ENCODE results near the gene TIPRL.
"Not testable (repeated sequence)": the region's sequence is repeated elsewhere in the genome, so short reads cannot be mapped to it uniquely, and the experiment has no call there.

TIPRL gene

DNA sequence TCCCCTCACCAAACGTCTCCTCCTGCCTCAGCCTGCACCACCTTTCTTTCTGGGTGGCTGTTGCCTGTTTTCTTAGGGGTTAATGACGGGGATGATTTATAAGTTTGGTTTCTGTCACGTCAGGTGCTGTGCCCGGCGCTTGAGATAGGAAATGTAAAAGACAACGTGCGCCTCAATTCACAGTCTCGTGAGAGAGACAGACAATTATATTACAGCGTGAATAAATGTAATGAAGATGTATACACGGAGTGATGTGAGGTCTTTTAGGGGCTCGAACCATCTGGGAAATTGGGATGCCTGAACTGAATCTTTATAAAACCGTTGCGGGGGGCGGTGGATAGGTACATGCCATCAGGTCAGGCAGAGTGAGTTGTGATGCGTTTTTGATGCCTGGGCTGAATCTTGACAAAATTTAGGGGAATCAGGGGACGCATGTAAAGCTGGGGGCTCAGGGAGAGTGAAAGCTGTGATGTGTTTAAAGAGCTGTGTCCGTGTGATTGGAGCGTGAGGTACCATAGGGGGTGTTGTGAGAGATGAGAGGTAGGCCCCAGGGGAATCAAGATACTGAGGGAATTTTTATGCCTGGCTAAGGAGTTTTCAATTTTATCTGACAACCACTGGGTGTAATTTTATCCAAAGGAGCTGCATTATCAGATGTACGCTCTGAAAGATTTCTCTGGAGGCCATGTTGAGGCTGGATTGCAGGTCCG, 831 bp downstream of the TIPRL start:
- no peak for ATAC-seq
- Mint-ChIP-seq H3K27ac (no peak overlapping the region), H3K4me1 (no peaks in the 10 kb centered on the region), H3K9me3 (no peaks in the 10 kb centered on the region), H3K4me3 (no peak overlapping the region), H3K36me3 (peaks cover 12% of the 10 kb centered on the region)
- DNase-seq (ENCODE audit: low spot score in 2 of 2): peak in 1 of 2 donors; percentile 62

- H3K9me3 Mint-ChIP-seq: no peaks in the 10 kb centered on the region
- no peak for ATAC-seq
- DNase-seq (ENCODE audit: low spot score in 2 of 2): no peak
- no peaks in the 10 kb centered on the region for H3K4me1 Mint-ChIP-seq
- peaks cover 18% of the 10 kb centered on the region for H3K36me3 Mint-ChIP-seq
- no peak overlapping the region for H3K4me3 Mint-ChIP-seq
- no peak overlapping the region for H3K27ac Mint-ChIP-seq
These were observed 1.4 kb downstream of the TIPRL start for GRCh38 chr1:168180148-168180524.

- H3K4me1 Mint-ChIP-seq; ATAC-seq; H3K4me3 Mint-ChIP-seq; H3K27ac Mint-ChIP-seq; H3K9me3 Mint-ChIP-seq; DNase-seq (ENCODE audit: low spot score in 2 of 2): not testable (repeated sequence)
- H3K36me3 Mint-ChIP-seq: peaks cover 28% of the 10 kb centered on the region
These were observed 2.4 kb downstream of the TIPRL start for GRCh38 chr1:168181063-168181720.

DNA sequence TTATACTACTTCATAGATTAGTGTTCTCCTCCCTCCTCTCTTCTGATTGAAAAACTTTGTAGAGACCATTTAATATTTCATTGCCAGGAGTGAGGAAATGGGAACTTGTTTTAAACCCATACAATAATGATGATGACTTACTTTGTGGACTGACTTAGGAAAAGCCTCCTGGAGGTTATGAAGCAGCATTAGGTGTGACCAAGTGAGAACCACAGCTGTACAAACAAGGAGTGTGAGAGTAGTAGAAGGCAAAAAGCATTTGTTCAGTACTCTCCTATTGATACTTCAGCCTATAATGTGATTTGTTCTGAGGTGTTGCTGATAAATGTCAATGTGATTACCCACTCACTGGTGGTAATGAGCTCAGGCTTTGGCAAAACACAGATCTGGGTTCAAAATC, 8.4 kb downstream of the TIPRL start:
- H3K36me3 Mint-ChIP-seq: peaks cover 80% of the 10 kb centered on the region
- H3K4me1 Mint-ChIP-seq: no peaks in the 10 kb centered on the region
- no peaks in the 10 kb centered on the region for H3K9me3 Mint-ChIP-seq
- ATAC-seq (no peak), DNase-seq (ENCODE audit: low spot score in 2 of 2) (no peak)
- H3K4me3 Mint-ChIP-seq: no peak overlapping the region
- peak overlapping the region; percentile 20 for H3K27ac Mint-ChIP-seq

GRCh38 chr1:168190403-168190802, 11.6 kb downstream of the TIPRL start:
- Mint-ChIP-seq H3K4me3 (no peak overlapping the region), H3K27ac (no peak overlapping the region), H3K4me1 (no peaks in the 10 kb centered on the region), H3K36me3 (peaks cover 88% of the 10 kb centered on the region), H3K9me3 (no peaks in the 10 kb centered on the region)
- DNase-seq (ENCODE audit: low spot score in 2 of 2): no peak
- ATAC-seq: no peak

DNA sequence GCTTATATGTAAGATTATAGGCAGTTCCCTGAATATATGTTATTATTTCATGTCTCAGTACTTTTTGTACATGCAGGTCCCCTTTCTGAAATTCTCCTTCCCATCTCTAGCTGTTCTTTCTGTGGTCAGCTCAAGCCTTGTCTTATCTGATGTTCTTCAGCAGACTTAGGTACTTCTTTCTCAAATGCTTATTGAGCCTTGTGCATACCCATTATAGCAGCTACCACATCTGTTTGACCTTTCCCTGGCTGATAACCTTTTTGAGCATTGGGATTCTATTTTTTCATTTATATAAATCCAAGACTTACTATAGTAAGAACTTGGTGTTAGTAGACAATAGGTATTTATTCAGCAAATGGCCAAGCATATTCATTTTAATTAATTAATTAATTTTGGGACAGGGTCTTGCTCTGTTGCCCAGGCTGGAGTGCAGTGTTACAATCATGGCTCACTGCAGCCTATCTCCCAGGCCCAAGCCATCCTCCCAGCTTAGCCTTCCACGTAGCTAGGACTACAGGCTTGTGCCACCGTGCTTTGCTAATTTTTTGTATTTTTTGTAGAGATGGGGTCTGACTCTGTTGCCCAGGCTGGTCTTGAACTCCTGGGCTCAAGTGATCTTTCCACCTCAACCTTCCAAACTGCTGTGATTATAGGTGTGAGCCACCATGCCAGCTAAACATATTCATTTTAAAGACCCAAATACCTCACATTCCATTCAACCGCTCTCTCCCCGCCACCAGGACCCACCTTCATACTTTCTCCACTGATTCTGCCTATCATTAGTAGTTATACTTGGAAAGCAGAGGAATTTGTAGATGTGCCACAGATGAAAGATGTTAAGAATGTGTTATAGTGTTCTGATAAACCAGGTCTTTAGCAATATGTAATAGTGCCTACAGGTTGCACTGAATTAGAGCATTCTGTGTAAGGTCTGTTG, 16.7 kb downstream of the TIPRL start:
- H3K9me3 Mint-ChIP-seq: no peaks in the 10 kb centered on the region
- H3K4me3 Mint-ChIP-seq: no peak overlapping the region
- ATAC-seq (no peak), DNase-seq (ENCODE audit: low spot score in 2 of 2) (no peak)
- no peaks in the 10 kb centered on the region for H3K4me1 Mint-ChIP-seq
- H3K36me3 Mint-ChIP-seq: peaks cover 86% of the 10 kb centered on the region
- peak overlapping the region; percentile 2 for H3K27ac Mint-ChIP-seq

DNA sequence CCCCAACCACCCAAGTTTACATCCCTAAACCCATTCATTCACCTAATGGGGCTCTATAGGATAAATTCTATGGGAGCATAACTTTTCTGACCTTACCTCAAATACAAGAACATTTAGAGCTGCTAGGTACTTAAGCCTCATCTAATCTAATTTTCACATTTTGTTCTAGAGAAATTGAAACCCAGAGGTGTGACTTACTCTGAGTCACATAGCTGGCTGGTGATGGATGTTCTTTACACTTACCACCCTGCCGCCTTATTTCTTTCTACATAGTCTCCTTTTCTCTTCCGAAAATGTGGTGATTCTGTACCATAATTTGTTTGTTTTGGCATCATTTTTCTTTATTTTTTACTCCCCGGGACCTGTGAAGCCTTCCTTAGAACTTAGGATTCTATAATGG, 20.3 kb downstream of the TIPRL start:
- Mint-ChIP-seq H3K9me3 (no peaks in the 10 kb centered on the region), H3K4me3 (no peak overlapping the region), H3K27ac (no peak overlapping the region), H3K4me1 (no peaks in the 10 kb centered on the region), H3K36me3 (peaks cover 80% of the 10 kb centered on the region)
- no peak for DNase-seq (ENCODE audit: low spot score in 2 of 2)
- peak; percentile 48 for ATAC-seq

DNA sequence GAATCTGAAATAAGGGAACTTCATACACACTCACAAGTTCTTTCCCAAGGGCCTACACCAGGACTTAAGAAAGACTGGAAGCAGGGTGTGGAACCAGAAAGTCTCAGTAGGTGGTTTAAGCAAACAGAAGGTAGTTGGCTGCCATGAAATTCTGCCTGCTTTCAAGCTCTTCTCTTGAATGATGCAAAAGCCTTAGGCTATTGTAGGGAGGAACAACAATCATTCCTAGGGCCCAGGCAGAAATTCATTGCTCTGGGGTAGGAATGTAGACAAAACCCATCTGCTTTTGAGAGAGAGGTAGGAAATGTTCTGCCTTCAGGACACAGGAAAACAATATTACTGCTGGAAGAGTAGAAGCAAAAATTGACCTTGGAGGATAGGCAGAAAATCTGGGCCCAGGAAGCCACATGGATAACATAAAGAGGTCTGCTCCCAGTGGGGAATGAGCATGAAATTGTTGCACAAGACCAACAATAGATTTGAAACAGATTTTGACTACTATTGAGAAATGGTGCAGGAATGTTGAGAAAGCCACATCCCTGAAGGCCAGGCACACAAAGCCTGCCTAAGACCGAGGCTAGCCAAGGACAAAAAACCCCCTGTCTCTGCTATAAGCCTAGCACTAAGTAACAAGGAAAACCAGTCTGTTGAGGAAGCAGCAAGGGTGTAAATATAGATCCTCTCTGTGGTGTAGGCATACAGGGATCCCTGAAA, 24.3 kb downstream of the TIPRL start:
- DNase-seq (ENCODE audit: low spot score in 2 of 2) (no peak), ATAC-seq (no peak)
- Mint-ChIP-seq H3K36me3 (peaks cover 53% of the 10 kb centered on the region), H3K27ac (no peak overlapping the region), H3K4me3 (no peak overlapping the region), H3K9me3 (no peaks in the 10 kb centered on the region), H3K4me1 (no peaks in the 10 kb centered on the region)

GRCh38 chr1:168206111-168206510, 27.3 kb downstream of the TIPRL start:
- no peak overlapping the region for H3K4me3 Mint-ChIP-seq
- no peaks in the 10 kb centered on the region for H3K9me3 Mint-ChIP-seq
- ATAC-seq (no peak), DNase-seq (ENCODE audit: low spot score in 2 of 2) (no peak)
- no peaks in the 10 kb centered on the region for H3K4me1 Mint-ChIP-seq
- H3K27ac Mint-ChIP-seq: no peak overlapping the region
- peaks cover 23% of the 10 kb centered on the region for H3K36me3 Mint-ChIP-seq

GRCh38 chr1:168207673-168208072, 28.9 kb downstream of the TIPRL start:
- not testable (repeated sequence) for H3K27ac Mint-ChIP-seq; H3K4me1 Mint-ChIP-seq; ATAC-seq; H3K9me3 Mint-ChIP-seq; H3K36me3 Mint-ChIP-seq; DNase-seq (ENCODE audit: low spot score in 2 of 2); H3K4me3 Mint-ChIP-seq

DNA sequence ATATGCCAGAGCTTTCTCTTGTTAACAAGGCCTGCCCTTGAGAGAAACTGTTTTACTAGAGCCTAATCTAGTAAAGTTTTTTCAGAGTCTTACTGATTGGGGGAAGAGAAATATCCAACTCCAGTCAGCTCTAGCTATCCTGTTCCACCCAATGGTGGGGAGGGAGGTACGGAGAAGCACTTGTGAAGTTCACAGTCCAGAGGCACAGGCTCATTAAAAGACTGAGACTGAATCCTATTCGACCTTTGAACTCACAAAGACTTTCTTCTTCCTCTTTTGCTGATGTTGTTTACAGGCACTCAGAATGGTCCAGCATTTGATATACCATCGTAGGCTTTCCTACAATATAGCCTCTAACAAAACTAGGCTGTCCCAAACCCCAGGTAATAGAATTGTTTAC, 31.6 kb downstream of the TIPRL start:
- Mint-ChIP-seq H3K4me1 (no peaks in the 10 kb centered on the region), H3K27ac (no peak overlapping the region), H3K9me3 (peaks cover 10% of the 10 kb centered on the region), H3K4me3 (no peak overlapping the region), H3K36me3 (no peaks in the 10 kb centered on the region)
- DNase-seq (ENCODE audit: low spot score in 2 of 2) (no peak), ATAC-seq (no peak)

DNA sequence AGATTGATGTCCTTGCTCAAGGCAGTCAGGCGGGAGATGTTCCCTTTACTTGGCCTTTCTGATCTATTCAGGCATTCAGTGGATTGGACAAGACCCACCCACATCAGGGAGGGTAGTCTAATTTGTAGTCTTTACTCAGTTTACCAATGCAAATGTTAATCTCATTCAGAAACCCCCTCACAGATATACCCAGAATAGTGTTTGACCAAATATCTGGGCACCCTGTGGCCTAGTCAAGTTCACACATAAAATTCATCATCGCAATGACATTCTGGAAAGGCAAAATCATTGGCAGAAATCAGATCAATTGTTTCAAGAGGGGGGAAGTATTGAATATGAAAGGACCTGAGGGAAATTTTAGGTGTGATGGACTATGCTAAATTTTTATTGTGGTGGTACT, 34.6 kb downstream of the TIPRL start:
- no peak overlapping the region for H3K27ac Mint-ChIP-seq
- H3K4me3 Mint-ChIP-seq: no peak overlapping the region
- DNase-seq (ENCODE audit: low spot score in 2 of 2): no peak
- H3K4me1 Mint-ChIP-seq: no peaks in the 10 kb centered on the region
- H3K36me3 Mint-ChIP-seq: no peaks in the 10 kb centered on the region
- peaks cover 10% of the 10 kb centered on the region for H3K9me3 Mint-ChIP-seq
- ATAC-seq: no peak

DNA sequence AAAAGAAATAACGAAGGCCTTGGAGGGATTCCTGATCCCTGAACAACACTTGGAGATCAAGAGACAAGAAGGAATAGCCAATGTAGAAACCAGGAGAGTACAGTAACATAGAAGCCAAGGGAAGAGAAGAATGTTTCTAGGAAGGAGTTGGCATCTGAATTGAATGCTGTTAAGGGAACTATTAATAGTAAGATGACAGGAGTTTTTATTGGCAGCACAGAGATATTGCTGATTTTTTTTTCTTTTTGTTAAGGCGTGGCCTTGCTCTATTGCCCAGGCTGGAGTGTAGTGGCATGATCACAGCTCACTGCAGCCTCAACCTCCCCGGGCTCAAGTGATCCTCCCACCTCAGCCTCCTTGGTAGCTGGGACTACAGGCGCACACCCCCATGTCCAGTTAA, 37.4 kb downstream of the TIPRL start:
- Mint-ChIP-seq H3K36me3 (no peaks in the 10 kb centered on the region), H3K9me3 (peaks cover 10% of the 10 kb centered on the region), H3K4me1 (no peaks in the 10 kb centered on the region), H3K4me3 (no peak overlapping the region), H3K27ac (no peak overlapping the region)
- DNase-seq (ENCODE audit: low spot score in 2 of 2) (no peak), ATAC-seq (no peak)

DNA sequence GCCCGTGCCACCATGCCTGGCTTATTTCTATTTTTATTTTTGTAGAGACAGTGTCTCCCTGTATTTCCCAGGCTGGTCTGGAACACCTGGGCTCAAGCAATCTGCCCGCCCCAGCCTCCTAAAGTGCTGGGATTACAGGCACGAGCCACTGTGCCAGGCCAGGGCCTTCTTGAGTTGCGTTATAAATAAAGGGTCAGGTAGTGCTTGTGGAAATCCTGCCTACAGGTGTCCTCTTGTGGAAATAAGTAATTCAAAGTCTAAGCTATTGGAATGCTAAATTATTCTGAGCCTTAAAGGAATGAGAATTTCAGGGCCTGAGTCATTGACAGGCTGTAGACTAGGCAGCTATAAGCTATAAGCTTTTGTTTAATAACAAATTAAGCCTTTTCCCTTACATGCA, 38.9 kb downstream of the TIPRL start:
- H3K4me1 Mint-ChIP-seq: no peaks in the 10 kb centered on the region
- no peak overlapping the region for H3K27ac Mint-ChIP-seq
- H3K4me3 Mint-ChIP-seq: no peak overlapping the region
- no peak for ATAC-seq
- H3K36me3 Mint-ChIP-seq: no peaks in the 10 kb centered on the region
- DNase-seq (ENCODE audit: low spot score in 2 of 2): no peak
- H3K9me3 Mint-ChIP-seq: peaks cover 5% of the 10 kb centered on the region

- Mint-ChIP-seq H3K27ac (no peak overlapping the region), H3K9me3 (no peaks in the 10 kb centered on the region), H3K4me3 (no peak overlapping the region), H3K36me3 (no peaks in the 10 kb centered on the region), H3K4me1 (no peaks in the 10 kb centered on the region)
- no peak for ATAC-seq
- no peak for DNase-seq (ENCODE audit: low spot score in 2 of 2)
These were observed 39.9 kb downstream of the TIPRL start for GRCh38 chr1:168218658-168219057.
